T-helper 1 cell (primary cell): ENCODE results near the gene TRIP4.

Source experiments
- DNase-seq, 5 donors: peaks; one replicate each; pipeline ENCODE4 v3.0.0-alpha.2; 2012 to 2020

The TRIP4 gene

DNA sequence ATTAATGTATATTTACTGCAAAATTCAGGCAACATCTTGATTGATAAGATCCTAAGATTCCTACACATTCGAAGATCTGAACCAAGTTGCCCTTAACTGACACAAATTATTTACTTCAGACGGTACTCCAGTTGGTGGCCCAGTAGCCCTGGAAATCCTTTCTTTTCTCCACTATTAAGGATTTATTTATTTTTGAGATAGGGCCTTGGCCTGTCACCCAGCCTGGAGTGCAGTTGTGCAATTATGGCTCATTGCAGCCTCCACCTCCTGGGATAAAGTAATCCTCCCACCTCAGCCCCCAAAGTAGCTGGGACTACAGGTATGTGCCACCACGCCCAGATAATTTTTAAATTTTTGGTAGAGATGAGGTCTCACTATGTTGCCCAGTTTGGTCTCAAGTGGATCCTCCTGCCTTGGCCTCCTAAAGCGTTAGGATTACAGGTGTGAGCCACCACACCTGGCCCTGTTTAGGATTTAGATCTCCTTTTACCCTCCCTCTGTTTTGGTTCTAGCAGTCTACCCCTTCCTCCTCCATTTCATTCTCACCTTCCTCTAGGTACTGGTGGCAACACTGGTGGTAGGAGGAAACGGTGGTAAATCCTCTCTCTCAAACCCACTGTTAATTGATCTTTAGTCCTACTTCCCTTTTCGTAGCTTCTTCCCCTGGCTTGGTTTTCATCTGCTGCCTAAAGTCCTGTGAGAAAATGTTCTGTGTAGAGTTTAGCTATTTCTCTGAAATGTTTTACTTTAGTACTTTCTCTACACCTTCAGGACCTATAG, 60.1 kb downstream of the TRIP4 start:
- no peak for DNase-seq

DNA sequence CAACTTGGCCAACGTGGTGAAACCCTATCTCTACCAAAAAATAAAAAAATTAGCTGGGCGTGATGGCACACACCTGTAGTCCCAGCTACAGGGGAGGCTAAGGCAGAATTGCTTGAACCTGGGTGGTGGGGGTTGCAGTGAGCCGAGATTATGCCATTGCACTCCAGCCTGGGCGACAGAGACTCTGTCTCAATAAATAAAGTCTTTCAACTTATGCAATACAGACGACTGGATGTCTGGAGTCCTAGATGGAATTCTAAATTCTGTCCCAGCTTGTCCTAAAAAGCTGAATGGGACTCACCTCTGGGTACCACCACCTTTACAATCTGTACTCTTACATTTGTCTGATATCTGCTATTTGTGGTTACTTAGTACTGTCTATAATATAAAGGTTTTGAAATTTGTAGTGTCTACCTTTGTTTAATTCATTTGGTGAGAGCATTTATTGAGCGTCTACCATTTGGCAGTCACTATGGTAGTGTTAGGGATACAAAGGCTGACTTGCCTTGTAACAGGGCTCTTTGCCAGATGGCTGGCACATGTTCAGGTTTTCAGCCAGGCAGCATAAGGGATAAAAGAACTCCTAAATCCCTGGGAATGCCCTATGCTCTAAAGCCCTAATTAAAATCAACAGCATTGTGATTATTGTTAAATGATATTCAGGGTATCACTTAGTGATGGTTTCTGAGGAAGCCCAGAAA, 65.5 kb downstream of the TRIP4 start:
- DNase-seq, result no peak

DNA sequence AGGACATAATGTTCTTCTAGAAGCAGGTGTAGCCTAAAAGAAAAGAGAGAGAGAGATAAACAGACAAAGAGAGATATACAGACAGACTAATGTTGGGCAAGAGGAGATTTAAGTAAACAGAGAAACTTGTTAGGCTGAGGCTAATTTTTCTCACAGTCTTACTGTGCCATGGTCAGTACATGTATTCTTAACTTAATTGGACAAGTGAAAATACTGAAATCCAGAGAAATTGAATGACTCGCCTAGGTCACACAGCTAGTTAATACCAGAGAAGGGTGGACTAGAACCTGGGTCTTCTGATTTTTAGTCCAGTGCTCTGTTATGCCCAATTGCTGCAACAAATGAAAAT, 66.0 kb downstream of the TRIP4 start:
- DNase-seq, result no peak

DNA sequence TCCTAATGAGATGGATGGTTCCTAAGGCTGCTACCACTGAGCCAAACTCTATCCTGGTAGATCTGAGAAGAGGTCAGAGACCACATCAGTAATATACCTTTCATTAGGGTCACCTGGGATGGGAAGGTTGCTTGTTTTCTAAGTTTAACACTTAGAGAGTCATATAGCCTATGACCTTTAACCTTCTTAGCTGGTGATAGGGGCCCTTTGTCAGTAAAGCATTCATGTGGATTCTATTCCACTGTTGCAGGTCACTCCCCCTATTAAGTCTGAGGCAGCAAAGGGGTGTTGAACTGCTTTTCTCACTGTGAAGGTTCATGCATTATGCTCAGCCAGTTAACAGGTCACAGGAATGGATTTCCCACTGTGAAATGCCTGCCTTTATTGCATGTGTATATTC, 66.6 kb downstream of the TRIP4 start:
- no peak for DNase-seq

DNA sequence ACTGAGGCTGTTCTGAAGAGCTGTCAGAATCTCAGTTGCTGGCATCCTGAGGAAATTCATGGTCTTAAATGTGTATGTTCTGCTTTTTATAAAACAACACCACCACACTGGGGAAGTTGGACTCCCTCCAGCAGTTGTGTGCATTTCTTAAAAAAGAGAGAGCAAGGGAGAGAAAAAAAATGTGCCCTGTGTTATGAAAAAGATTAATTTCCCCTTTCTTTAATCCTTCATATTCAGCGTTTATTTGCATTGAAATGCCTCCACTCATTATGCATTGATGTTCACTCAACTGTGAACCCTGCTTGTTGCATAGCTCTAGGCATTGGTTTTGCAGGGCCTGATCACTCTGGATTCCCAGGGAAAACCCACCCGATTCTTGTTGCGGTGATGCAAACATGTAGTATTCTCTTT, 68.3 kb downstream of the TRIP4 start:
- no peak for DNase-seq

DNA sequence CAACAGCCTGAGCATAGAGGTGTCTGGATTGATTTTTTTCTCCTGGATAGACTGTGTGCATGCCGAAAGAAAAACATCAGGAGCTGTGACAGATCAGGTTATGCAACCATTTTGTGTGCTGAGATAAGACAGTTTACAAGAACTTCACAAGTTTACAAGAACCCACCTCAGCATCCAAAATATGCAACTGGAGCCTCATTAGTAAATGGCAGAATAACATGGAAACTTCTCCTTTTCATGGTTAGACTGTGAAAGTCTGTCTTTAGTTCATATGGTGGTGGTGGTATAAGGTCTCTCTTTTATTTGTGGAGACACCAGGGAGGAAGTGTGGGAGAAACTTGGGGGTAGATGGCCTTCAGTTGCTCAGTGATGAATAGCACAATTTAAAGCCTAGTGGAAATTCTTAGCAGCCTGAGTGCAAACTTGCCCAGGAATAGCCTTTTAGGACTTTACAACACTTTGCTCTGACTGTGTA, 69.0 kb downstream of the TRIP4 start:
- DNase-seq, result no peak

DNA sequence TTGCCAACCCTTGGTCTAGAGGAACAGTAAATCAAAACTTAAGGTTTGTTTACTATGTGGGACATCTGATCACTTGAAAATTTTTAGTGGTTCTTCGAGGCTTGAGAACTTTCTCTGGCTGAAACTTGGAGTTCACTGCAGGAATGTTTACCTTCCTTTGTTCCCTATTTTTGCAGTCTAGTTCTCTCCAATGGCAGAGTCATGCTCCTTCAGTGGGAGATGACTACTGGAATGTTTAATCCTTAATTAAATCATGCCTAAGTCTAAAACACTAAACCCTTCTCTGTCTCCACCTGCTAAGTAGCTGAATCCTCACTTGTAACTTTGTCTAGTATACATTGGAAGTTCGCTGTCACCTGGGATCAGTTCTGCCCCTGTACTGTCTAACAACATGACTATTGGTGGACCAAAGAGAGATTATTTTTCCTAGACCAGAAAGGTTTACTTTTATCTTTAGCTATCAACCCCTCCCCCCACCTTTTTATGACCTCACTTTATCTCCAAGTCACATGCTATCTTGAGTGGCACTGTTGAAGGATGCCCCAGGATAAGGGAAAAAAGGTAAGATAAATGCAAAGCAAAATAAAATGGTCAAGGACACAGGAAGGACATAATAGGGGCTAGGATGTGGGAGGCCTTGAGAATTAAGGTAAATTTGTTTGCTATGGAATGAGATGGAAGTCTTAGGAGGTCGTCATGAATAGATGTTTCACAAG, 71.6 kb downstream of the TRIP4 start:
- DNase-seq, result no peak

DNA sequence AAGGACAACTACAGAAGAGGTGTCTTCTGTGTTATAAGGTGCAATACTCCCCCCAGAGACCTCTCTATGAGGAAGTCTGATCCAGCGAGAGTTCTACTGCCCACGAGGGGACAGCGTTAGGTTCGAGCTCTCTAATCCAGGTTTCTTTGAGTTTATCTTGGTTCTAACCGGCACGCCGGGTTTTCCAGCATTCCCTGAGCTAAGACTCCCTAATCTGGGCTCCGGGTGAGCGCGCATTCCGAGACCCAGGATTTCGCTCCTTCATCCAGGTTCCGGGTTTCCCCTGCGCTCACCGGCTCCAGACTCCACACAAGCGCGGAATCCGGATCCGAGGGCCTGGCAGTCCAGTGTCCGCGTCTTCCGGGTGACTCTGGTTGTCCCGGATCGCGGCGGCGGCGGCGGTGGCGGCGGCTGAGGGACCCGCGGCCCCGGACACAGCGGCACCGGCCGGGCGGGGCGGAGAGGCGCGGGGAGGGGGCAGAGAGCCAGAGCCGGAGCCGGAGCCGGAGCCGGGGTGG, 72.6 kb downstream of the TRIP4 start, which contains the start of gene ZNF609:
Gene ZNF609, plus strand, starts transcription at position 373 of the 518 bp plus-strand sequence. CDS start 38,842 bp downstream, outside the sequence.
- peak; percentile 64 to 85 (median 78) for DNase-seq

DNA sequence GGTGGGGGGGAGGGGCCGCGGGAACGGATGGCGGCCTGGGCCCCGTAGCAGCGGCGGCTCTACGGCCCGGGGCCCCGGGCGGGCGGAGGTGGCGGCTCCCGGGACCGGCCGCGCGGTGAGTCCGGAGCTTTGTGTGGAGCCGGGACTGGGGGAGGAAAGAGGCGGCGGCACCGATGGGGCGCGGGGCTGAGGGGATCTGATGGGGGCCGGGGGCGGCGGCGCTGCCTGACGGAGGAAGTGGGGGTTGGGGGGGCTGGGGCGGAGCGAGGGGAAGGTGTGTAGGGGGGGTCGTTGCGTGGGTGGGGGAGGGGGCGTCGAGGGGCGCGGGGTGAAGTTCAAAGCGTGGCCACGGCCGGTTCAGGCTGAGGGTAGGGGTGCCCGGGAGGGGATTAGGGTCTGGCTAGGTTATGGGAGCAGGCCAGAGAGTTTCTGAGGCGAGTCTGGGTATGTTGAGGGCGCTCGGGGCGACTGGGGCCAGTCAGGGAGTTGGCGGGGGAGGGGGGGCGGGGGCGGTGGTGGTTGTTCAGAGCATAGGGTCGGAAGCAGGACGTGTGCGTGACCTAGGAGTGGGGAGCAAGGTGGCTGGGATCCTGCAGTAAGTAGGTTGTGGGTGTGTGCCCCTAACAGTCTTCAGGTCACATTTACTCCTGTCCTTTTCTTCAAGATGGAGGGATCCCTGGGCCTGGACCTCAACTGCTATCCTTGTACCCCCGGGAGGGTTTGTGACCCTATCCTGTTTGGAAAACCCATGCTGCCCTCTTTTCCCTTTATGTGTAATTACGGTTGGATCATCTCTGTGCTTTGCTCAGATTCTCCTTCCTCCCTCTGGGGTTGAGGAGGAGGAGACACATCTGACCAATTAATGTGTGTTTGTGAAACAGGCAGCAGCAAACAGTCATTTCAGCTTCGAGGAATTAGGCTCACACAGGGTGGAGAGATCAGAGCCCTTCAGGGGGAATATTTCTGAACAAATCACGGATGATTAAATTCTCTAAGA, 73.4 kb downstream of the TRIP4 start:
- peak; percentile 14 to 58 (median 16) for DNase-seq

DNA sequence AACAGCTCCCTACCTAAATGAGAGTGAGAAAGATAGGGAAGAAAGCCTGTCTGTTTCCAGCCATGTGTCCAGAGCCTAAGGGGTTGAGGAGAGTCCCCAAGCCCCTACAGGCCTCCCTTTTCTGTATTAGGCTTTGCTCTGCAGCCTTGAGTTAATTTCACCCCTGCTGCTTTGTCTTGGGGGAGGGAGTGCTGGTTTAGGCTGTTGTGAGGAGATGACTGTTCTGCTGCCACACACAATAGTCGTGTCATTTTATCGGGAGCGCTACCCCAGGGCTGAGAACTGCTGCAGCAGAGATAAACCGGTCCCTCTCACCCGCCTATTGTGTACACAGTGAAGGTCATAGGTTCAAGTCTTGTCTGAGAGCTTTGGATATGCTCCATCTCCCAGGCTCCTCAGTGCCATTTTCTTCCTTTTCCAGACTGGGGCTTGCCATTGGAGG, 74.1 kb downstream of the TRIP4 start:
- DNase-seq, result peak in 2 of 5 donors; percentile 1 to 41

DNA sequence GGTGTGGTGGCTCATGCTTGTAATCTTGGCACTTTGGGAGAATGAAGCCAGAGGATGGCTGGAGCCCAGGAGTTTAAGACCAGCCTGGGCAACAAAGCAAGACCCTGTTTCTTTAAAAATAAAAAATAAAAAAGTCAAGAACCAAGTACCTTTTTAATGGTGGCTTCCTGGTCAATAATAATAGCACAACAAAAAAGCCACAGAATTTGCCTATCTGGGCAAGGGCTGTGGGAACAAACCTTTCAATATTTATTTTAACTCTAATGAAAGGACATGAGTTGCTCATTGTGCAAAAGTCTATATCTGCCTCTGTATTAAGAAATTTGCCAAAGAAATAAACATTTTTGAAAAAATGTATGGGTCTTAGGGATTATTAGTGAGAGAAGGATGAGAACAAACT, 74.9 kb downstream of the TRIP4 start:
- DNase-seq, result no peak

DNA sequence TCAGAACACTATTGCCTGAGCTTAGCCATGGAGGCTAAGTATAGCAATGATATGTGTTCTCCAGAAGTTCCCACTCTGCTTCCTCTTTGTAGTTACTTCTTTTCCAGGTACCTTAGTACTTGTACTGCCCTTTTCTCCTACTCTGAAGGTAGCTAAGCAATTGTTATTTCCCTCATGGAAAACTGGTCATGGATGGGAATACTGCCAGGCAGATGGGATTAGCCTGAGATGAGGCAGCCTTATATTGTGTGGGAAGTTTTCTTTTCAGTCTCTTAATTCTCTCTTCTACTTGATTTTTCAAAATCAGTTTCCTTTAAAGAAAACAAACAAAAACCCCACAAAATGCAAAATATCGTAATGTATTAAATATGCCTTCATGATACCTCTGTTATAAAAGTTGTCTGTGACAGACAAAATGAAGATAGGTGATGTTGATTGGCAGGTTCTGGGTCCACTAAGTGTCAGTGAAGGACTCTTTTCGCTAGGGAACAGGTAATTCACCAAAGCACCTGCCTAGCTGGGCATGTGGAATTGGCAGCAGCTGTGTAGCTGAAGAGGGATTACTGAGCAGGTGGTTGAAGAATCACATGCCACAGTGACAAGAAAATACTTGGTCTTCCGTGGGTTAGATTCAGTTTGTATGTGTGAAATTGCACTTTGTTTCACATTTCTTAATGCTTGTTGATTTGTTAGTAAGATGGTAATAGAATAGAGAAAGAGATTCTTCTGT, 76.8 kb downstream of the TRIP4 start:
- DNase-seq, result no peak

DNA sequence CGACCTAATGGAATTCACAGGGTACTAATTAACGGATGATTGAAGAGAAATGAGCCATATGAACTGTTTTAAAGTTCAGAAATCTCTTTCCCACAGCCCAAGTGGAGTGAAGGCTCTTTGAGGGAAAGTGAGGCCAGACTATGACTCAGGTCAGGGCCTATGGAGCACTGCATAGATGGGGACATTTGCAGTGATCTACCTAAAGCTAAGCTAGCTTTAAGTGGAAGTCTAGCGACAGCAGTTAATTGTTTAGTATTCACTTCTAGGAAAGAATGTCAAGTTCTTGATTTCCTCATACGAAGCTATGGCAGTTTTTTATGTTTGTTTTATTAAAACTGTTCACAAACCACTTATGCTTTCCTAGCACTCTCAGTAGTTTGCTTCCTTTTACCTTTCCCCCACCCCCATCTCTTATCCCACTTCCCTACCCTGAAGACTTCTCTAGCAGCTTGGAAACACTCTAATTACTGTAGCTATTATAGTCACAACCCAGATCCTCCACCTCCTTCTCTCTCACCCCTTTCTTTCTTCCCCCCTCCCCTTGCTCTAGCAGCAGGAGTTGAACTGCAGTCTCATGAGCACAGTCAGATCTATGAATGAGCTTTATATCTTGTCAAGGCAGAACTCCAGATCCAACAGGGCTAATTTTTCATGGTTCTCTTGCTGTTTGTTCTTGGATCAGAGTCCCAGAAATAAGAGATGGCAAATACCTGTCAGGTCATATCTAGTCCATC, 78.9 kb downstream of the TRIP4 start:
- no peak for DNase-seq

DNA sequence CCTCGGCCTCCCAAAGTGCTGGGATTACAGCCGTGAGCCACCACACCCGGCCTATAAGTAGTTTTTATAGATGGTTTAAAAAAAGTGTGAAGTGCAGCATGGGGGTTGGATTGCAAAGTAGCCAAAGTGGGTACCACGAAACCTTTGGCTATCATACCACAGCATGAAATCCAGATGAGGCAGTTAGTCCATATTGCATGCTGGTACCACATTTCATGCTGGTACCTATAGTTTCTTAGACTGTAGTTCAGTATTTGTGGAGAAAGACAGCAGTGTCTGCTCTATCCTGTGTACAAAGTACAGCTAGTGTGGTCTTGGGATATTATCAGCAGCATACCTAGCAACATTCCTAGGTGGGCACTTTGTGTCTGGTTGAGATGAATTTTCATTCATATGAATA, 84.5 kb downstream of the TRIP4 start:
- DNase-seq, result no peak

DNA sequence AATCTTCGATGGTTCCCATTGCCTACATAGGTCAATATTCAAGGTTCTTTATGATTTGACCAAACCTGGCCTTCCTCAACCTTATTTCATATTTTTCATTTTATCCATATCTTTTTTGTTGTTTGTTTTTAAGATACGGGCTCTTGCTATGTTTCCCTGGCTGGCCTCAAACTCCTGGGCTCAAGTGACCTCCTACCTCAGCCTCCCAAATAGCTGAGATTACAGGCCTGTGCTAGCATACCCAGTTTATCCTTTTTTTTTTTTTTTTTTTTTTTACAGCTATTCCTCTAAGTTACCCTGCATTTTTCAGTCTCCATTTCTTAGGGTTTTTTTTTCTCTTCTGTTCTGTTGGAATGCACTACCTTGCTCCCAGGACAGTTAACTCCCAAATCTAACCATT, 87.2 kb downstream of the TRIP4 start:
- no peak for DNase-seq

DNA sequence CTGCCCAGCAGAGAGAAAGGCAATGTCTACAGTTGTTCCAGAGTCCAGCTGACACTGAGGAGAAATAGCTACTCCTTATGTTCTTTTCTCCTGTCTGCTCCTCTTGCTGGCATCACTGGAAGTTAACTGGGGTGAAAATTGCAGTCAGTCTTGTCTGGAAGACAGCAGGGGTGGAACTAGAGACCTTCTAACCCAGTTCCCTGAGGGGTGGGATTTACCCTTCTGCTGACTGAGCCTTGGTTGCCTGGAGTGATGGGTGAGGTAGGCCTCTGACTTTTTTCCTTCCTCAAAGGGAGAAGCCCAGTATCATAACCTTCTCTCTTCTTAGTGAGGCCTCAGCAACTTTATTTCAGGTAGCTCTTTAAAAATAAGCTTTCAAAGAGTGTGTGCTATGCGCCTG, 88.9 kb downstream of the TRIP4 start:
- DNase-seq, result no peak

DNA sequence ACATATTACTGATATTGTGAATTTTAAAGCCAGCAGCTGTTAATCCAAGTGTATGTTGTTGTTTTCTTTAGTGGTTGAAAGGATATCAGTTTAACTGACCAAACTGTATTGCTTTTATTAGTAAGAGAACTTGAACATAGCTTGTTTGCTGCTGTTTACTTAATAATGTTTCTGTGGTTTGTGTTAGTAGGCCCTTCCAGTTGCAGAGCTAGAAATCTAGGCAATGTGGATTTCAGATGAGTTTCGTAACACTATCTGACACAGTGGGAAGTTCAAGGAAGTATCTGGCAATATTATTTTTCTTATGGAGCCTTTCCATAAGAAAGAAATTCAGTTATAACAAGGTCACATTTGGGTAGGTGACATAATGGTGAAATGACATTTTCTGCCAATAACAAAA, 91.2 kb downstream of the TRIP4 start:
- no peak for DNase-seq

DNA sequence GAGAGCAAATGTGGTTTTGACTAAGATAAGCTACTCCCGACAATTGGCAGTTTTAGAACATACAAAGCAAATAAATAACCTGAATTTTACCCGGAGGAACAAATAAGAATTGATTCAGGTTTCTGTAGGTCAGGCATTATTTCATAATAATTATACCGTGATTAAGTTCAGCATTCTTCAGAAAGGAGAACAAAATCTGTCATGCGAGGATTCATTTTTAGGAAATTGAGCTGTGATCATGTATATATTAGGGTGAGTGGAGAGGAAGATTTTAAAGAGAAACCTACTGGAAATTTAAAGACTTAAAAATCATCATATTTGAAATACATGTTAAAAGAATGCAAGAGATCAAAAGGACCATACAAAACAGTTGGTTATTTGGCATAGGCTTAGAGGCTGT, 93.3 kb downstream of the TRIP4 start:
- DNase-seq, result no peak

DNA sequence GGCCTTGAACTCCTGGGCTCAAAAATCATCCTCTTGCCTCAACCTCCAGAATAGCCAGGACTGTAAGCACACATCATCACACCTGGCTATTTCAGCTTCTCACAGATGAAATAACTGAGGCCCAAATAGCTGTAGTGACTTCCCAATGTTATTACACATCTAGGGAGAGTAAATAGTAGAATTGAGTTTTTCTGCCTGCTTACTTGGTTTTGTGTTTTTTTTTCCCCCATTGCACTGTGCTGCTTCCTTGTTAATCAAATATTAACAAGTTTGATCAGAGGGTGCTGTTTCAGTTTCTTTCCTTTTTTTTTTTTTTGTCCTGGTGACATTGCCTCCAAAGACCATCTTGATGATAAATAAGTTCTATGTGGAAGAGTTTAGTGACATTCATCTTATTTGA, 96.1 kb downstream of the TRIP4 start:
- DNase-seq, result no peak

DNA sequence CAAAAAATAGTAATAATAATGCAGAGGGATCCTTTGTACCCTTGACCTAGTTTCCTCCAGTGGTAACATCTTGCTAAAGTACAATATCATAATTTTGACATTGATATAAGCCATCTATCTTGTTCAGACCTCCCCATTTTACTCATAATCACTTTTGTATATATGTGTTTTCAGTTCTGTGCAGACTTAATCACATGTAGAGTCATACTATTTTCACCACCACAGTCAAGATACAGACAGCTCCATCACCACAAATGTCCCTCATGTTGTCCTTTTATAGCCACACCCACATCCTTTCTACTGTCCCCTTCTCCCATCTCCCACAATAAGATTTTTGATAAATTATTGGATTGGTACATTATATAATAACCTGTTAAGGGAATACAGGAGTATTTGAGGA, 98.2 kb downstream of the TRIP4 start:
- DNase-seq, result no peak
